Eye (tissue), 1 donor: ENCODE measurements around the gene OTX2.
A peak's percentile ranks its signal among the peaks of the same experiment; 100 is the strongest.

Source experiments
- DNase-seq: peaks from one replicate; pipeline ENCODE4 v3.0.0-alpha.2; 2015

Gene OTX2

GRCh38 chr14:56794557-56795283 lies 15.6 kb downstream of the OTX2 start:
- peak; percentile 64 for DNase-seq

- DNase-seq, result no peak
Measured at GRCh38 chr14:56794088-56794556, 16.2 kb downstream of the OTX2 start.

- DNase-seq, result no peak
Measured at GRCh38 chr14:56789955-56790354, 20.3 kb downstream of the OTX2 start.

- no peak for DNase-seq
Measured at GRCh38 chr14:56787530-56787929, 22.7 kb downstream of the OTX2 start.

GRCh38 chr14:56782711-56783110 lies 27.6 kb downstream of the OTX2 start:
- DNase-seq, result no peak

GRCh38 chr14:56774503-56774902 lies 35.8 kb downstream of the OTX2 start:
- DNase-seq, result no peak

GRCh38 chr14:56770512-56770911 lies 39.8 kb downstream of the OTX2 start:
- DNase-seq, result no peak

GRCh38 chr14:56760164-56760914 lies 49.9 kb downstream of the OTX2 start:
- DNase-seq, result peak; percentile 31

GRCh38 chr14:56759633-56760032 lies 50.6 kb downstream of the OTX2 start:
- no peak for DNase-seq

GRCh38 chr14:56759094-56759493 lies 51.2 kb downstream of the OTX2 start:
- no peak for DNase-seq

GRCh38 chr14:56754921-56755320 lies 55.4 kb downstream of the OTX2 start:
- peak; percentile 52 for DNase-seq

- DNase-seq, result peak; percentile 63
Measured at GRCh38 chr14:56753396-56753795, 56.9 kb downstream of the OTX2 start.

- DNase-seq, result no peak
Measured at GRCh38 chr14:56752428-56752827, 57.9 kb downstream of the OTX2 start.

- DNase-seq, result no peak
Measured at GRCh38 chr14:56751471-56751870, 58.8 kb downstream of the OTX2 start.
